Suppressor macrophage treated with lipopolysaccharide for 4 hours (primary cell): ENCODE results near the gene CLEC16A.
A peak's percentile ranks its signal among the peaks of the same experiment; 100 is the strongest.

Experiments
- DNase-seq: peaks from one replicate; pipeline ENCODE4 v3.0.0-alpha.2; 2020

Gene CLEC16A

GRCh38 chr16:11047057-11047456 lies 102.7 kb downstream of the CLEC16A start:
- DNase-seq: no peak

GRCh38 chr16:11047939-11048800 lies 103.8 kb downstream of the CLEC16A start:
- no peak for DNase-seq

- DNase-seq: no peak
Measured at GRCh38 chr16:11049396-11050059, 105.2 kb downstream of the CLEC16A start.

- no peak for DNase-seq
Measured at GRCh38 chr16:11050536-11050935, 106.2 kb downstream of the CLEC16A start.

- DNase-seq: peak; percentile 7
Measured at GRCh38 chr16:11050944-11051343, 106.6 kb downstream of the CLEC16A start.

GRCh38 chr16:11051430-11051829 lies 107.1 kb downstream of the CLEC16A start:
- DNase-seq: no peak

- DNase-seq: peak; percentile 24
Measured at GRCh38 chr16:11051879-11052808, 107.8 kb downstream of the CLEC16A start.

- DNase-seq: no peak
Measured at GRCh38 chr16:11053916-11054460, 109.6 kb downstream of the CLEC16A start.

- no peak for DNase-seq
Measured at GRCh38 chr16:11056090-11056992, 112.0 kb downstream of the CLEC16A start.

- no peak for DNase-seq
Measured at GRCh38 chr16:11056993-11057649, 112.8 kb downstream of the CLEC16A start.

- DNase-seq: no peak
Measured at GRCh38 chr16:11057711-11058345, 113.5 kb downstream of the CLEC16A start.

- DNase-seq: no peak
Measured at GRCh38 chr16:11058832-11059231, 114.5 kb downstream of the CLEC16A start.

GRCh38 chr16:11059588-11059987 lies 115.2 kb downstream of the CLEC16A start:
- no peak for DNase-seq

- DNase-seq: no peak
Measured at GRCh38 chr16:11060364-11060763, 116.0 kb downstream of the CLEC16A start.

GRCh38 chr16:11060842-11061241 lies 116.5 kb downstream of the CLEC16A start:
- DNase-seq: no peak

GRCh38 chr16:11061629-11062270 lies 117.4 kb downstream of the CLEC16A start:
- no peak for DNase-seq

GRCh38 chr16:11063448-11064201 lies 119.3 kb downstream of the CLEC16A start:
- no peak for DNase-seq

- DNase-seq: no peak
Measured at GRCh38 chr16:11064202-11064540, 119.8 kb downstream of the CLEC16A start.

GRCh38 chr16:11064851-11065250 lies 120.5 kb downstream of the CLEC16A start:
- no peak for DNase-seq
